Measurements from ENCODE around the gene HECW1.
A peak's percentile ranks its signal among the peaks of the same experiment; 100 is the strongest.

The HECW1 gene

DNA sequence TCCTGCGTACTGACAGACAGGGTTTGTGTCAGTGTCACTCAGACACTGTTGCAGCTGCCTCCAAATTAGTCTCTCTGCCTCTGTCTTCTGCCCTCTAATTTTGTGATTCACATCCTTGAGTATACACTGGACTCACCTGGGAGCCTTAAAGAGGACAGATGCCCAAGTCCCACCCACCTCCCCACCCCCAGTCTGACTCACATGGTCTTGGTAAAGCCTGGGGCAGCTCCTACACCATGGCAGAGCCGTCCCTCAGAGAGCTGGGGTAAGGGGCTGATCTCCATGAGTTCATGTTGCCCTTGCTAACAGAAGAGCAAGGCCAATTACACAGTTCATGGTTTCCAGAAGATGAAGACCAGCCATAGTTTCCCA lies 272.8 kb downstream of the HECW1 start:
- no peak for DNase-seq

DNA sequence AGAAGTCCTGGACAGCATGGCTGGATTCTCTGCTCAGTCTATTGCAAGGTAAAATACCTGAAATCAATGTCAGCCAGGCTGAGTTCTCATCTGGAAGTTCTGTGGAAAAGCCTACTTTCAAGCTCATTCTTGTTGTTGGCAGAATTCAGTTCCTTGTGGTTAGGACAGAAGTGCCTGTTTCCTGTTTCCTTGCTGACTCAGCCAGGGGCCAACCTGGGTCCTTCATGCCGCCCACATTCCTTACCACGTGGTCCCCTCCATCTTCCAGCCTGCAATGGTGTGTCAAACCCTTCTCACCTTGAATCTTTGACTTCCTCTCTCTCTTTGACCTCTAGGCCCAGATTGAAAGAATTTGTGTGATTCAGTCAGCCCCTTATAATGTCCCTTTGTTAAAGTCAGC lies 273.4 kb downstream of the HECW1 start:
- peak; percentile 8 for DNase-seq

DNA sequence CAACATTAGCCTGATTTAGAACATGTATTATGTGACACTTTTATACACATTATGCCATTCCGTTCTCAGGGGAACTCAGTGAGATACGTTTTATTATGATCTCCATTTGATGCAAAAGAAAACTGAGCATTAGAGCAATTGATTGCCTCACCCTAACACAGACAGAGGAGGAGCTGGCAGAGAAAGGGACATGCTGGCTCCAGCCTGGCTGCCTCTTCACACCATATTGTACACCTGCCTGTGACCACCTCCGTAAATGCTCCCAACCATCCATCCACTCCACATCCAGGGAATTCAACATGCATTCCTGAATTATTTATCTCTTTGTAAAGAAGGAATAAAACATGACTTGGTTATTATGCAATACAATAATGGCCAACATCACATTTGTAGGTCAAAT lies 275.5 kb downstream of the HECW1 start:
- no peak for DNase-seq

DNA sequence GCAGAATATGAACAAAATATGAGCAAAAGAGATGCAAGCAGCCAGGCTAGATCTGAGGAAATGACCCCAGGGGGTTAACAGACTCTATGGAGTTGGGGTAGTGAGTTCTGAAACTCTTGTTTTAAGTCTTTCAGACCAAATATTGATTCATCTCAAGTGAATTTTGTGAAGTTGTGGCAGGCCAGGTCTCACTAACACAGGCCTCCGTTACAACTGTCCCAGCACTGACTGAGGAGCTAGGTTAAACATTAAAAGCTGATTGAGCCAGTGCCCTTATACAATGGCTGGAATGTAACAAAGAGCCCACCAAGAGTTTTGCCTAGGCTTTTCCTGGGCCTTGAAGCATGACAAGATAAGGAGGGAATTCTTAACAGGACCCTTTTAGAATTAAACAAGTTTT lies 278.1 kb downstream of the HECW1 start:
- no peak for DNase-seq

DNA sequence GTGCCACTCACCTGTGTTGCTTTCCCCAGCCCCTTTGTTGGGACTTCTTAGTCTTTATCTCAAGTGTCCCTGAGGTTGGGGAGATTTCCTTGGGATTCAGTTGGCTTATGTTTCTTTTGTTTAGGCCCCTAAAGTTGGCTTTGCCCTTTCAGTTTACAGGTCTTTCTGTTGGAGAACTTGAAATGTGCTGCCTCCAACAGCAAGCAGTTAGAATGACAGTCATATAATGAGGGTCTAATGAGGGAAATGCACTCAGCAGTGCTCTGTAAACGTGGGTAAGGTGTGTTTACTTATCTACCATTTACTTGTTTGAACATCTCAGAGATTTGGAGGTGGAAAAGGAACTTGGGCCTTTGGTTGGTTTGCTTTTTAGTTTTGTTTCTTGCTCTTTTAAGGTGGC lies 279.1 kb downstream of the HECW1 start:
- no peak for DNase-seq

DNA sequence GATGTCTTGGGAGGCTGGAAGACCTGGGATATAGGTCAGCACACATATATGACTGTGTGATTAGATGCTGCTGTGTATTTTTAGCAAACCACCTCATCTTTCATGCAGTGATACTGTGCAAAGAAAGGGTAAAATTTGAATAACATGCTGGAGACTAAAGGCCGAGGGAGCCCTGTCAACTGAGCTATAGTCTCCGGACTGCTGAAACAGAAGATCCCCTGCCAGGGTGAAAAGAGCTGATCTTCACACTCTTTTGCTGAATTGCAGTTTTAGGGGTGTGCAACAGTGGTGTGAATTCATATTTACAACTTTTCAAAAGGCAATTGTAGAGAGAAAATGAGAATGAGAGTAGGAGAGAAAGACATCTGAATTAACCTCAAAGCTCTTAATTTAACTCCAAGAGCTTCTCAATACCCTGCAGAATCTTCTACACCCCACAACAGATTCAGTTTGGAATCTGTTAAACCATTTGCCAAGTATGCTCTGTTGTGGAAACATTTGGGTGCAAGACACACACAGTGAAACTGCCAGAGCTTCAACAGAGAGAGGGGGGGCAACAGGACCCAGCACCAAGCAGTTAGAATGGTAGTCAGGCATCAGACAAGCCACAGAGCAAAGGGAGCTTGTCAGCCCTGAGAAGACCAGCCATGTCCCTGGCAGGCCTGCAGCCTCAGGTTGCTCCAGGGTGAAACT lies 280.3 kb downstream of the HECW1 start:
- DNase-seq, result no peak

DNA sequence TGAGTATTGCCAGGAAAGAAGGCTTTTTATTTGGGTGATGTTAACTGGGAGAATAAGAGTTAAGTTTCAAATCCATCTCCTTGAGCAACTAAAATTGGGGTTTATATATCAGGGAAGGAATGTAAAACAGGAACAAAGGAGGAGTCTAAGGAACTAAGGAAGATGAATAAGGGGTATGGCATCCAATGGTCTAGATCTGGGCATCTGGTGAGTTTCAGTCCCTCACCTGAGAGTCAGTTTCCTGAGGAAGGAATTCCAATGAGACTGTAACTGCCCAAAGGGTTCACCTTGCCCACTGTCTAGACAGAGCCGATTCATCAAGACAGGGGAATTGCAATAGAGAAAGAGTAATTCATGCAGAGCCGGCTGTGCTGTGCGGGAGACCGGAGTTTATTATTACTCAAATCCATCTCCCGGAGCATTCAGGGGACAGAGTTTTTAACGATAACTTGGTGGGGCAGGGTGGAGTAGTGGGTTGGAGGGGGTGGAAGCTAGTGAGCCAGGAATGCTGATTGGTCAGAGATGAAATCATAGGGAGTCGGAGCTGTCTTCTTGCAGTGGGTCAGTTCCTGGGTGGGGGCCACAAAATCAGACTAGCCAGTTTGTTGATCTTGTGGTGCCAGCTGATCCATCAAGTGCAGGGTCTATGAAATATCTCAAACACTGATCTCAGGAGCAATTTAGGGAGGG lies 282.1 kb downstream of the HECW1 start:
- DNase-seq, result no peak

DNA sequence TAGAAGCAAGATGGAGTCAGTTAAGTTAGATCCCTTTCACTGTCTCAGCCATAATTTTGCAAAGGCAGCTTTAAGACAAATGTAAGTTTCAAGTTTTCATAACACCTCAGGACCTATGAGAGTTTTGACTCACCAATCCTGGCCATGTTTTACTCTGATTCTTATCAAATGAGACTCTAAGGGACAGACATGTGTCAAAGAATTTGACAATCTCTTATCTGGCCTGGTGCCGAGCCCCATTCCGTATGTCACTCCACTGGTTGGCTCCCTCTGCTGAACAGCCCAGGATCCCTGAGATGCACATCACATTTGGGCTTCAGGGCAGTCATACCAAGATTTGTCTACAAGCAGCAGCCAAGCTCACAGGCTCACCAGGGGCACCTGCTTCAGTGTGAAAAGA lies 282.9 kb downstream of the HECW1 start:
- no peak for DNase-seq

DNA sequence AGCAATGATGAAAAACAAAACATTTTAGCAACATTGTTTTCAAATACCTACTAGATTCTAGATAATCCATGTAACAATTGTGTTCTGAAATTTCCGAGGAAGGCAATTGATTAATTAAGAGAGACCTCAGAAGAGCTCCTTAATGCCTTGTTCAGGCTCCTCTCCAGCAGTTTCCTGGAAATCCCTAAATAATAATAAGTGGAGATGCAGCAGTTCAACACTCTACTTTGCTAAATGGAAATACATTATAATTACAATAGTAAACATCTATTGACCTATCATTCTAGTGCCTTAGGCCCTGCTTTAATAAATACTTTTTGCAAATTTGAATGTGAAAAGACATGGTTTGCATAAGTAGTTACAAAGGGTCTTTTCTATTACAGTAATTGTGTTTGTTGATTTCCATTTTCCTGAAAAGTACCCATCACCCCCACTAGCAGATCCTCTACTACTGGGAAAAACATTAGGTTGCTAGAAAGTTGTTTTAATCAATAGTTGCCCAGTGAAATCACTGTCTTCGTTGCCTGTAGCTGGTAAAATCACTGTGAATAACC lies 283.8 kb downstream of the HECW1 start:
- no peak for DNase-seq

DNA sequence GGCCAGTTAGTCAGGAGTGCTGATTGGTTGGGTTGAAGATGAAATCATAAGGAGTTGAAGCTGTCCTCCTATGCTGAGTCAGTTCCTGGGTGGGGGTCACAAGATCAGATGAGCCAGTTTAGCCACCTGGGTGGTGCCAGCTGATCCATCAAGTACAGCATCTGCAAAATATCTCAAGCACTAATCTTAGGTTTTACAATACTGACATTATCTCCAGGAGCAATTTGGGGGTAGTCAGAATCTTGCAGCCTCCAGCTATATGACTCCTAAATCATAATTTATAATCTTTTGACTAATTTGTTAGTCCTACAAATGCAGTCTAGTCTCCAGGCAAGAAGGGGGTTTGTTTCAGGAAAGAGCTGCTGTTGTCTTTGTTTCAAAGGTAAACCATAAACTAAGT lies 286.4 kb downstream of the HECW1 start:
- no peak for DNase-seq

DNA sequence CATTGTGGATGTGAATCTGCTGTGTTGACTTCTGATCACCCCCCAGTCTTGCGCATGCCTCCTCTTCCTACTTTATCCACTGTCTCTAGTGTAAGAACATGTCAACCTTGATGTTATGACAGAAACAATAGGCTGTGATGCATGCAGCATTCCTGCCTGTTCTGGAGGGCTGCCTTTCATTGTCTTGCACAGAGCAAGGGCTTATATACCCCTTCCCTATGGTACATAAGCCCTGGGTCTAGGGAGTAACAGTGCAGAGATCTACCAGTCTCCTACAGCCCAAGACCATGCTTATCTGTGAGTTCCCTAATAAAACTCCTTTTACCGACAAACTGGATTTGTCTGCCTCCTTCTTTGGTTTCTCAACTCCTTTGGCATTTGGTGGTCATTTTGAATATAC lies 293.5 kb downstream of the HECW1 start:
- DNase-seq, result no peak

DNA sequence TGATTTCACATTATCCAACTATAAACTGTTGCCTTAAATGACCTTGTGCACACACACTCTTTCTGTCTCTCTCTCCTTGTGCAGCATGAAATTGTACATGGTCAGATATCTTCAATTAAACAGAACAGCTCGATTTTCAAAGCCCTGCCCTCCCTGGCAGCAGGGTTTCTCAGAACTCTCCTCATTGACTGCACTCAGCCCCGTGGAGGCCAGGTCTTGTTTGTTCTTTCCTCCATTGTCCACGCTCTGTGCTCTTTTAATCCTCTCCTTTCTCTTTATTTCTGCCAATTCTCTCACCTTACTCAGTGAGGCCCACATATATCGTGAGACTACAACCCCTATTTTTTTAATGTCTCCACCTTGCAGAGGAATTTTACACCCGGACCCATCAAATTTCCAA lies 294.5 kb downstream of the HECW1 start:
- no peak for DNase-seq

DNA sequence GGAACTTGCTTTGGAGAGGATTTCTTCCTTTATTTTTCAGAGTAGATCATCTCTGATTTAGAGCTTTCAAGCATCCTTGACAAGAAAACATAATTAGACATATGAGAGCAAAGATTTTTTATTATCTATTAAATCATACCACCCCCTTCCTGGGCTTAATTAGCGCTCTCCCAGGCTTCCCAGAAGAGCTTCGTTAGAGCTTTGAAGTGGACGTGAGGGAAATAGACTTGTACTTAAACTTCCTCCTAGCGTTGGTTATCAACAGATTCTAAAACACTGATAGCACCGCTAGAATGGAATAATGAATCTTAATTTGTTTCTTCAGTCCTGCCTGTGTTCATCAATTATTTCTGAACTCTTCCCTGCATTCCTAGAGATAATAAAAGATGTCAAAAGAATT lies 296.5 kb downstream of the HECW1 start:
- no peak for DNase-seq

DNA sequence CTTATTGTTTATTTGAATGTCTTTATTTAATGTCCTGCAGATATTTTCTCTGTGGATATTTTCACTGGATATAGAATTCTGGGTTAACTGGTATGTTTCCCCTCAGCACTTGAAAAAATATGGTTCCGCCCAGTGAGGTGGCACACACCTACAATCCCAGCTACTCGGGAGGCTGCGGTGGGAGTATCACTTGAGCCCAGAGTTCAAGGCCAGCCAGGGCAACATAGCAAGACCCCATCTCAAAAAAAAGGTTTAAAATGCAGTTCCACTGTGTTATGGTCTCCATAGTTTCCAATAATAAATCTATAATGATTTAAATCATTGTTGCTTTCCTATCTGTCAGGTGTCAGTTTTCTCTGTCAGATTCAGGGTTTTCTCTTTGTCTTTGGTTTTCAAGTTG lies 305.0 kb downstream of the HECW1 start:
- DNase-seq, result no peak

DNA sequence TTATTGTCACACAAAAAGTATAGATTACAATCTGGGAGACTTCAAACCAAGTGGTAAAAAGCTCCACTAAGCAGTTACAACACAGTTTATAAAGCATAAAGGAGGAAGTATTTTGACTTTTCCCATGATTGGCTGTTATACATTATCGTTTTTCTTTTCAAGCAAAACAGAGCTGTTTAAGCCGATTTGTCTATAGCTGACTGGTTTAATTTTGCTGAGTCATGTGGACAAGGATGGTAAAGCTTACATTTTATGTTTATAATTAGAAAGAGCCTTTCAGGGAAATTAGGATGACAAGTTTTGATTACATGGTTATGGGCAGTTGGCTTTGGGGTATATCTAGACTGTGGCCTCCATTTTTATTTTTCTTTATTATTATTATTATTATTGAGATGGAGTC lies 318.0 kb downstream of the HECW1 start:
- peak; percentile 18 for DNase-seq

DNA sequence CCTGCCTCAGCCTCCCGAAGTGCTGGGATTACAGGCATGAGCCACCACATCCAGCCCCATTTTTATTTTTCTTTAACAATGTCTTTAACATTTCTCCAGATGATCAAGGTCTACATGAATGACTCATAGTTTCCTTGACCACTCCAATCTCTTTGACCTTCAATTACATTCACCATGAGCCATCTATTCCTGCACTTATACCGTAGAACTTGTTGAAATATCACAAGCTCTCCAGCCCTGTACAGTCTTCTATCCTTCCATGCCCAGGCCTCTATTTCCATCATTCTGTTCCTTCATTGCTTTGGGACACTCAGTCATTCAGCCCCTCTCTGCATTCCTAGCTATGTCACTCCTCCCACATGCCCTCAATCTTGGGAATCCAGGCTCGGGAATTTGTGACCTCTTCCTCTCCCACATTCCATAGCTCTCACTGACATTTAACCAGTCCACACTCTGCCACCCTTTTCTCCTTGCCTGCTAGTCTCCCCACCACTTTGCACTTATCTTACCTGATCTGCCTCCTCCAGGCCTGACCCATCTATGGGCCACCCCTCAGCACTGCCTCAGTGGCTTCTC lies 318.7 kb downstream of the HECW1 start:
- DNase-seq, result no peak

DNA sequence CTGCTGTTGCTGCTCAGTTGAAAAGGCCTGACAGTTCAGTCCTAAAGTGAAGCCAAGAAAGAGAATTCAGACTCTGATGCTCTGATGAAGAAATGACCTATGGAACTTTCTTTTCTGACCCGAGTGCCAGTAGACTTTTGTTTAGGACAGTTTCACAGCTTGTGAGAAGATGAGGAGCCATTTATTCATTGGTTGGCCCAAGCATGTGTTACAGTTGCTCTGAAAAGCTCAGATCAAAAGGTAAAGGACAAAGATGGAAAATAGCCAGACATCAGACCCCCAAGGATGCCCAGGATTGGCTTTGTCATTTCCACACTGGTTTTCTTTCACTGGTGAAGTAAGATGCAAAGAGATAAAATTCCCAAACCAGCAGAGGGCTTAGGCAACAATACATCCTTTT lies 321.2 kb downstream of the HECW1 start:
- DNase-seq, result no peak

DNA sequence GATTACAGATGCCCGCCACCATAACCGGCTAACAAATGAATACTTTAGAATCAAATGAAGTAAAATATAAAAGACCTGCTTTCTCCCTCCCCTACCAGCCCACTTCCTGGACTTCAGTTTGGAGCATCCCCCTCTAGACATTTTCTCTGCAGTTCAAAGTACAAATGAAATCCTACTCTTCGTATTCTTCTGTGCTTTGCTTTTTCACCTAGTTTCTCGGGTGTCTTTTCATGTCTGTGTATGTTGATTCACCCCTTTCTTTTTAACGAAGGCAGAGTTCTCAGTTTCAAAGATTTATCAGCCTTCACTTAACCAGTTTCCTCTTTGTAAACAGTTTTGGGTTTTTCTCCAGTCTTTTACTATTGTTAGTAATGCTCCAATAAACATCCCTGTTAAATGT lies 324.6 kb downstream of the HECW1 start:
- no peak for DNase-seq

DNA sequence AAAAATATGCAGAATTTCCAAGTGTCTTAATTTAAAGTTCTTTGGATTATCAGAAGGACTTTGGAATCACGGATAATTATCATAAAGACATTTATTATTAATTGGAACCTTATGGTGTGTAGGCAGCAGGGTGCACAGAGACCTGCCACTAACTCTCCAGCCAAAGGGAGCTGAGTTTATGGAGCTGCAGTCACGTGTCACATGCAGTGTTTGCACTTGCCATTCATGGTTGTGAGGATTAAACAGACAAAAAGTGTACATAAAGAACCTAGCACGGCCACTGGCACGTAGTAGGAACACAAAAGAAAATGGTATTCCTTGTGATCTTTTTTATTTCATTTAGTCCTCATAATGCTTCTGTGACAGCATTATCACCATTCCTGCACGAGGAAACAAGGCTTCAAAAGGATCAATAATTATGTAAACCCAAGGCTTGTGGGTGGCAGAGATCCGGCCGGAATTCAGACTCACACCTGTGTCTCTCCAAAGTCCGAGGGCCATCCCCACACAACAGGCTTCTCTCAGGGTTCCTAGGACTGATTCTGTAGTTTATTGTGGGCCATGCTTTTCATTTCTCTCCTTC lies 326.5 kb downstream of the HECW1 start:
- DNase-seq, result no peak

DNA sequence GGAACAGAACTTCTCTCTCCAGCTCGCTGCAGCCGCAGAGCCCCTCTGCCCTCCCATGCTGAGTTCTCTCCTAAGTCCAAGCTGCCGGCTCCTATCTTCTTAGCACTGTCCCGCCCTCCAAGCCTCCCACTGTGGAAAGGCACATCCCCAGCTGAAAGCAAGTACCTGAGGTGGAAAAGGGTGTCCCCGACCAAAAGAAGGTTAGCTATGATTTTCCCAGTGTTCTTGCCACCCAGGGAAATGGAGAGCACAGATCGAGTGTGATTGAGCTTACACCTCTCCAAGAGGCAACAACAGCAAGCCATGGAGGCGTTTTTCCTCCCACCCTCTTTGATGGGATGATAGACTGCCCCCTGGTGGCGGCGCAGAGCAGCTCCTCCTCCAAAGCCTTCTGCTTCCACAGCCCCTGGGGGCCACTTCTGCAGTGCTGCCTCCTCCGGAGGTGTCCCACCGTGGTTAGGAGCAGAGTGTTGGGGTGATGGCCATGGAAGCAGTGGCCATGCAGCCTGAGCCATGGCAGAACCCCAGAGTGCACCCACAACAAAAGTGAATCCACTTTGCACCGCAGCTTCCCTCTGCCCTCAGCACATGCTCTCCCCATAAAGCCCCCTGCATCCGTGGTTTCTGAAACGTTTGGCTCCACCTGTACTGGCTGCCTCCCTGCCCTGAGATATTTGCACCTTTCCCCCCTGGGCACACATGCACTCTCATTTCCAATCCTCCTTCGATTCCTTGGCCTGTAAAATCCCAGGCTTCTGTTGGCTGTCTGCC lies 327.4 kb downstream of the HECW1 start:
- peak; percentile 44 for DNase-seq

DNA sequence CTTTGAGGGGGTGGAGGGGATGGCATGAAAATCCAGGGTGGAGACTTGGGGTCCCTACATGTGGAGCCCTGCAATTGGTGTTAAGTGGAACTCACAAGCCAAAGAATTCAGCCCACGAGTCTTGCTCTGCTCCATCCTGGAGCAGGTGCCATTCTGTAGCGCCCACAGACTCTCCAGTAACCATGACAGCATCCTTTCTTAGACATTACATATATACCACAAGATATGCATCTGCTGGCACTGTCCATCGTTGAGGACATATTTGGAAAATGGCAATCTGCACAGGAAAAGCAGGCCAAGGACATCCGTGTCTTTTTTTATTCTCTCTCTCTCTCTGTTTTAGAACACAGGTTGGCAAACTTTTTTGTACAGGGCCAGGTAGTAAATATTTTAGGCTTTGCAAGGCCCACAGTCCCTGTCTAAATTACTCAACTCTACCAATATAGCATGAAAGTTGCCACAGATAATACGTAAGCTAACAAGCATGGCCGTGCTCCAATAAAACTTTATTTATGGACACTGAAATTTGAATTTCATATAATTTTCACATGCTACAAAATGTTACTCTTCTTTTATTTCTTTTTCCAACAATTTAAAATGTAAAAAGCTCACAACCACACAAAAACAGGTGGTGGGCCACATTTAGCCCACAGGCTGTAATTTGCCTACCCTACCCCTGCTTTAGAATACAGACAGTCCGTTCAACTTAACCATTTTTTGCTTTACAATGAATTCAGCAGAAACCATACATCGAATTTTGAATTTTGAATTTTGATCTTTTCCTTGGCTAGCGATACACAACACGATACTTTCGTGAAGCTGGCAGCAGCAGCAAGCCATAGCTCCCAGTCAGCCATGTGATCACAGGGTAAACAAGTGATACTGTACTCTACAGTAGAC lies 329.0 kb downstream of the HECW1 start:
- no peak for DNase-seq

DNA sequence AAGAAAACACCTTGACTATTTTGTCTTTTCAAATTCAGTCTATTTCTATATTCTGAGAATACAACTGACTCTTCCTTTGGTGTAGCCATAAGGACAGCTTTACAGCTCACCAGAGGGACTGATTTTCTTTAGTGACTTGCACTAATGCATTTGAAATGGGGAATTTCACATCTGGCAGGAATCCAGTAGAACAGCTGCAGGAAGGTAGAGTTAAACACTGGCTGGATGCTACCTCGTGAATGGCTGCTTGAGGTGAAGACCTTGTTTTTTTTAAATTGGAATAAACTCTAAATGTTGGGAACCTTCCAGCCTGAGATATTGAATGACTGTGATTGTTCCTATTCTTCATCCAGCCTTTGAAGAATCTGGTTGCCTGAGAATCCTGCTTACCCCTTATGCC lies 330.9 kb downstream of the HECW1 start:
- no peak for DNase-seq

Measured in MV-4-11 (cell line).